Measurements from ENCODE around the gene FCER1G. TPM values are rescaled to one million over a fixed set of nuclear protein-coding genes. Genes with fewer than 3 reads are reported as not detected.

The FCER1G gene
- total RNA-seq, 1 donor from 2014 or later: 158 TPM

GRCh38 chr1:161195171-161195570, 19.9 kb upstream of the FCER1G start:
- Histone ChIP-seq H3K4me3 (no peak overlapping the region), H3K9me3 (no peaks in the 10 kb centered on the region)
- intact Hi-C loops (cut with DNase I): no loop called here

GRCh38 chr1:161196111-161196510, 19.0 kb upstream of the FCER1G start:
- no peak for TF ChIP-seq CTCF (IDR thresholded peaks at IDR 0.05)
- H3K9me3 ChIP-seq: no peaks in the 10 kb centered on the region
- DNase-seq (no peak), ATAC-seq (no peak)
- H3K36me3 ChIP-seq: no peaks in the 10 kb centered on the region
- peak overlapping the region; percentile 37 for H3K4me3 ChIP-seq
- intact Hi-C loops (cut with DNase I): no loop called here
- H3K27me3 ChIP-seq: no peaks in the 10 kb centered on the region
- peaks cover 49% of the 10 kb centered on the region for H3K4me1 ChIP-seq
- H3K27ac ChIP-seq: no peak overlapping the region

More at GRCh38 chr1:161195171-161195570, 19.9 kb upstream of the FCER1G start:
- Histone ChIP-seq H3K36me3 (no peaks in the 10 kb centered on the region), H3K4me1 (peaks cover 39% of the 10 kb centered on the region), H3K27me3 (no peaks in the 10 kb centered on the region), H3K27ac (no peak overlapping the region)
- no peak for TF ChIP-seq CTCF (IDR thresholded peaks at IDR 0.05)
- ATAC-seq (peak; percentile 17), DNase-seq (no peak)

- no peak for TF ChIP-seq CTCF (IDR thresholded peaks at IDR 0.05)
- DNase-seq: no peak
- H3K4me1 ChIP-seq: peaks cover 55% of the 10 kb centered on the region
- ATAC-seq: no peak
- H3K4me3 ChIP-seq: peak overlapping the region; percentile 37
- no peaks in the 10 kb centered on the region for H3K36me3 ChIP-seq
- intact Hi-C loops (cut with DNase I): no loop called here
- H3K27ac ChIP-seq: peak overlapping the region; percentile 98
- no peaks in the 10 kb centered on the region for H3K27me3 ChIP-seq
- H3K9me3 ChIP-seq: no peaks in the 10 kb centered on the region
These were observed 18.3 kb upstream of the FCER1G start for GRCh38 chr1:161196521-161197451.

GRCh38 chr1:161197560-161198193, 17.4 kb upstream of the FCER1G start:
- H3K27me3 ChIP-seq: no peaks in the 10 kb centered on the region
- H3K27ac ChIP-seq: peak overlapping the region; percentile 98
- no peak for DNase-seq
- intact Hi-C loops (cut with DNase I): no loop called here
- no peaks in the 10 kb centered on the region for H3K9me3 ChIP-seq
- H3K4me1 ChIP-seq: peaks cover 56% of the 10 kb centered on the region
- H3K4me3 ChIP-seq: peak overlapping the region; percentile 37
- no peak for ATAC-seq
- TF ChIP-seq CTCF (IDR thresholded peaks at IDR 0.05): no peak
- H3K36me3 ChIP-seq: no peaks in the 10 kb centered on the region

GRCh38 chr1:161198194-161198896, 16.8 kb upstream of the FCER1G start:
- H3K4me1 ChIP-seq: peaks cover 57% of the 10 kb centered on the region
- H3K27me3 ChIP-seq: no peaks in the 10 kb centered on the region
- DNase-seq (no peak), ATAC-seq (no peak)
- peak overlapping the region; percentile 98 for H3K27ac ChIP-seq
- peaks cover 2% of the 10 kb centered on the region for H3K36me3 ChIP-seq
- H3K9me3 ChIP-seq: no peaks in the 10 kb centered on the region
- peak overlapping the region; percentile 37 for H3K4me3 ChIP-seq
- intact Hi-C loops (cut with DNase I): no loop called here
- no peak for TF ChIP-seq CTCF (IDR thresholded peaks at IDR 0.05)

Data from upper lobe of right lung (tissue), 1 donor.